ENCODE measurements around the gene UXS1. TPM values are rescaled to one million over a fixed set of nuclear protein-coding genes. Genes with fewer than 3 reads are reported as not detected.

The UXS1 gene
- polyA plus RNA-seq, 1 donor from 2014 or later: 19.1 TPM

GRCh38 chr2:106085181-106085940 is 108.7 kb downstream of the UXS1 start:
- Histone ChIP-seq H3K9me2 (ENCODE audit: insufficient read depth, low read length) (no peaks in the 10 kb centered on the region), H3K36me3 (ENCODE audit: insufficient read depth, low read length) (no peaks in the 10 kb centered on the region), H3K27ac (ENCODE audit: low read length) (no peak overlapping the region), H3K9ac (ENCODE audit: low read length) (no peak overlapping the region), H3K79me2 (replicated peaks; ENCODE audit: insufficient read depth, low read length) (no peaks in the 10 kb centered on the region), H3F3A (ENCODE audit: insufficient read depth, low read length, poor library complexity, severe bottlenecking) (no peaks in the 10 kb centered on the region), H3K27me3 (ENCODE audit: insufficient read depth, low read depth, low read length) (no peaks in the 10 kb centered on the region), H3K9me3 (ENCODE audit: low read length) (no peaks in the 10 kb centered on the region), H2AFZ (ENCODE audit: low read depth, low read length) (no peak overlapping the region), H3K4me3 (ENCODE audit: low read length) (no peak overlapping the region), H3K4me2 (ENCODE audit: low read length) (no peak overlapping the region), H4K20me1 (ENCODE audit: insufficient read depth) (no peaks in the 10 kb centered on the region)
- TF ChIP-seq EP300 (conservative IDR thresholded peaks at IDR 0.05; ENCODE audit: poor library complexity, severe bottlenecking): no peak
- no peak for TF ChIP-seq REST (IDR thresholded peaks at IDR 0.05; ENCODE audit: borderline replicate concordance)
- no peak for TF ChIP-seq SMC3 (conservative IDR thresholded peaks at IDR 0.05; ENCODE audit: poor library complexity)
- TF ChIP-seq EZH2 (IDR thresholded peaks at IDR 0.05; ENCODE audit: borderline replicate concordance, insufficient read depth, low read length, poor library complexity, severe bottlenecking): no peak
- TF ChIP-seq CTCF (IDR thresholded peaks at IDR 0.05; ENCODE audit: poor library complexity, severe bottlenecking): no peak

- TF ChIP-seq RAD21 (conservative IDR thresholded peaks at IDR 0.05) (no peak), POLR2AphosphoS5 (IDR thresholded peaks at IDR 0.05) (no peak), SMC3 (conservative IDR thresholded peaks at IDR 0.05; ENCODE audit: poor library complexity) (no peak), TAF1 (IDR thresholded peaks at IDR 0.05; ENCODE audit: low read depth) (no peak), EP300 (conservative IDR thresholded peaks at IDR 0.05; ENCODE audit: poor library complexity, severe bottlenecking) (no peak), CTCF (IDR thresholded peaks at IDR 0.05; ENCODE audit: poor library complexity, severe bottlenecking) (no peak), MXI1 (conservative IDR thresholded peaks at IDR 0.05; ENCODE audit: poor library complexity, severe bottlenecking) (no peak), REST (IDR thresholded peaks at IDR 0.05; ENCODE audit: borderline replicate concordance) (no peak), EZH2 (IDR thresholded peaks at IDR 0.05; ENCODE audit: borderline replicate concordance, insufficient read depth, low read length, poor library complexity, severe bottlenecking) (no peak)
- no peak overlapping the region for H3K27ac ChIP-seq (ENCODE audit: low read length)
- no peaks in the 10 kb centered on the region for H3K36me3 ChIP-seq (ENCODE audit: insufficient read depth, low read length)
- no peak overlapping the region for H2AFZ ChIP-seq (ENCODE audit: low read depth, low read length)
- no peaks in the 10 kb centered on the region for H3K79me2 ChIP-seq (replicated peaks; ENCODE audit: insufficient read depth, low read length)
- H4K20me1 ChIP-seq (ENCODE audit: insufficient read depth): no peaks in the 10 kb centered on the region
- no peaks in the 10 kb centered on the region for H3F3A ChIP-seq (ENCODE audit: insufficient read depth, low read length, poor library complexity, severe bottlenecking)
- no peak overlapping the region for H3K4me2 ChIP-seq (ENCODE audit: low read length)
- H3K4me3 ChIP-seq (ENCODE audit: low read length): no peak overlapping the region
- H3K9me3 ChIP-seq (ENCODE audit: low read length): no peaks in the 10 kb centered on the region
- H3K27me3 ChIP-seq (ENCODE audit: insufficient read depth, low read depth, low read length): no peaks in the 10 kb centered on the region
- H3K9ac ChIP-seq (ENCODE audit: low read length): no peak overlapping the region
- H3K9me2 ChIP-seq (ENCODE audit: insufficient read depth, low read length): no peaks in the 10 kb centered on the region
Measured at GRCh38 chr2:106080959-106081358, 113.1 kb downstream of the UXS1 start.
